SJCRH30 (cell line): ENCODE data around the gene MYO5A. TPM values are rescaled to one million over a fixed set of nuclear protein-coding genes. Genes with fewer than 3 reads are reported as not detected.
"Not testable (repeated sequence)": the region's sequence is repeated elsewhere in the genome, so short reads cannot be mapped to it uniquely, and the experiment has no call there.

Source experiments
- DNase-seq, 2 experiments: peaks; one replicate each; pipeline ENCODE4 v3.0.0-alpha.2; 2015 to 2020
- H3K27ac ChIP-seq: fragments of 250-450 bp; sonication (Bioruptor Pico); 2 replicates; pipeline ENCODE4 v1.5.1; 2020; ENCODE audit warnings: mild to moderate bottlenecking, moderate library complexity
- H3K27me3 ChIP-seq: fragments of 250-450 bp; sonication (Bioruptor Pico); 2 replicates; pipeline ENCODE4 v1.5.1; 2020; ENCODE audit warnings: mild to moderate bottlenecking, moderate library complexity
- H3K36me3 ChIP-seq: fragments of 250-450 bp; sonication (Bioruptor Pico); 2 replicates; pipeline ENCODE4 v1.5.1; 2020; ENCODE audit warnings: mild to moderate bottlenecking, moderate library complexity
- H3K4me1 ChIP-seq: fragments of 250-450 bp; sonication (Bioruptor Pico); 2 replicates; pipeline ENCODE4 v1.5.1; 2020; ENCODE audit warnings: mild to moderate bottlenecking, moderate library complexity
- H3K4me3 ChIP-seq: fragments of 250-450 bp; sonication (Bioruptor Pico); 2 replicates; pipeline ENCODE4 v1.5.1; 2020; ENCODE audit warnings: mild to moderate bottlenecking, moderate library complexity
- H3K9me3 ChIP-seq: fragments of 250-450 bp; sonication (Bioruptor Pico); replicated peaks from 2 replicates; pipeline ENCODE4 v1.5.1; 2020; ENCODE audit warnings: mild to moderate bottlenecking, moderate library complexity
- total RNA-seq: library from RNA; depleted of rRNA; stranded (reverse); fragments of >200 nt; shearing (Covaris generic); gene quantifications from 2 replicates; pipeline ENCODE4 v1.2.3, GENCODE V29; 2014

MYO5A gene
- total RNA-seq, 1 experiment from 2014 or later, result 15.2 TPM

DNA sequence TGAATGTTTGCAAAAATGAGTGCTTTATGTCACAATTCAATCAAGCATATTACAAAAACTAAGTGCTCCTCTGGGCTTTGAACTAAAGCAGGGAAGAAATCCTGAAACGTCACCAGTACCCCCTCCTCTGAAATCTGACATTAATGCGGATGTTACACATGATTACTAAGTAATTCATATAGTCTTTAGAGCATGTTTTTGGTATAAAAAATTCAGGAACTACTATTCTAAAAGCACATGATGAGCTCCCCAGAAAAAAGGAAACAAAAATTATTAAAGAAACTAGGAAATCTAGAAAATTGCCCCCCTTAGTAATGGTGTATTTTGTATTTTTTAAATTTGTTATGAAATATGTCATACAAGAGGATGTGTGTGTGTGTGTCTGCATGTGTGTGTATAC lies 87.7 kb downstream of the MYO5A start:
- no peak overlapping the region for H3K27ac ChIP-seq
- no peaks in the 10 kb centered on the region for H3K36me3 ChIP-seq
- DNase-seq, result no peak
- H3K9me3 ChIP-seq, result no peaks in the 10 kb centered on the region
- no peaks in the 10 kb centered on the region for H3K4me1 ChIP-seq
- H3K27me3 ChIP-seq, result no peaks in the 10 kb centered on the region
- H3K4me3 ChIP-seq, result no peak overlapping the region

- DNase-seq, result peak in 1 of 2 experiments; percentile 7
- no peak overlapping the region for H3K27ac ChIP-seq
- H3K4me3 ChIP-seq, result no peak overlapping the region
- no peaks in the 10 kb centered on the region for H3K27me3 ChIP-seq
- H3K9me3 ChIP-seq, result no peaks in the 10 kb centered on the region
- H3K36me3 ChIP-seq, result no peaks in the 10 kb centered on the region
- H3K4me1 ChIP-seq, result no peaks in the 10 kb centered on the region
Measured at GRCh38 chr15:52440414-52440813, 88.3 kb downstream of the MYO5A start.

DNA sequence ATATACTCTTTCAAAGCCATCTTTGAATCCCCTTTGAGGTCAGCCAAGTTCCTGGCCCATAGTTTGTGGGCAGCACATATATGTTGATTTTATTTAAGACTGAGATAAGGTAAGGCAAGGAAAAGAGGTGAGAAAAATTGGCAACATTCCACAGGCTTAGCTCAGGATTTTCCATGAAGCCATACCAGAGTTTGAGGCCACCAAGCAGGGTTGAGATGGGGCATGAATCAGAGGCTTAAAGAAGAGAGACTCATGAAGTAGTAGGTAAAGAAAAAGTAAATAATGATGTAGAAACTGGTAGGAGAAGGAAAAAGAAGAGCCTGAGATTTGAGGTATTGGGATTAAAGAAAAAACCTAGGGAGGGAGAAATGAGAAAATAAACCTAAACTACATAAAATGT lies 89.2 kb downstream of the MYO5A start:
- Histone ChIP-seq H3K9me3 (no peaks in the 10 kb centered on the region), H3K36me3 (no peaks in the 10 kb centered on the region), H3K27ac (no peak overlapping the region), H3K4me3 (no peak overlapping the region), H3K27me3 (no peaks in the 10 kb centered on the region), H3K4me1 (no peaks in the 10 kb centered on the region)
- peak in 1 of 2 experiments; percentile 4 for DNase-seq

DNA sequence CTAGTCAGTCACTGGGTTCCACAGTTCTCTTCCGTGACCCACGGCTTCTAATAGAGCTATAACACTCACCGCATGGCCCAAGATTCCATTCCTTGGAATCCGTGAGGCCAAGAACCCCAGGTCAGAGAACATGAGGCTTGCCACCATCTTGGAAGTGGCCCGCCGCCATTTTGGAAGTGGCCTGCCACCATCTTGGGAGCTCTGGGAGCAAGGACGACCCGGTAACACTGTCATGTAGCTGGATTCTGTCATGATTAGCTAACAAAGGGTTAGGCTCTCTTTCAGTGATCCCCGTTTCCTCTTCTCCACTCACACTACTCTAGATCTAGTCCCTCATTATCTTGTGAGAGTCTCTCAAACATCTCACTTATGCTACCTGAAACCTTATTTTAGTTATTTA lies 89.6 kb downstream of the MYO5A start:
- not testable (repeated sequence) for H3K27ac ChIP-seq, DNase-seq, H3K9me3 ChIP-seq, H3K36me3 ChIP-seq, H3K4me1 ChIP-seq, H3K4me3 ChIP-seq, H3K27me3 ChIP-seq

GRCh38 chr15:52438047-52438446 lies 90.6 kb downstream of the MYO5A start:
- DNase-seq, result no peak
- Histone ChIP-seq H3K36me3 (no peaks in the 10 kb centered on the region), H3K9me3 (no peaks in the 10 kb centered on the region), H3K27me3 (no peaks in the 10 kb centered on the region), H3K4me3 (no peak overlapping the region), H3K4me1 (no peaks in the 10 kb centered on the region), H3K27ac (no peak overlapping the region)

- Histone ChIP-seq H3K4me1 (no peaks in the 10 kb centered on the region), H3K27ac (no peak overlapping the region), H3K36me3 (no peaks in the 10 kb centered on the region), H3K27me3 (no peaks in the 10 kb centered on the region), H3K4me3 (no peak overlapping the region), H3K9me3 (no peaks in the 10 kb centered on the region)
- no peak for DNase-seq
Measured at GRCh38 chr15:52437646-52438045, 91.0 kb downstream of the MYO5A start.

DNA sequence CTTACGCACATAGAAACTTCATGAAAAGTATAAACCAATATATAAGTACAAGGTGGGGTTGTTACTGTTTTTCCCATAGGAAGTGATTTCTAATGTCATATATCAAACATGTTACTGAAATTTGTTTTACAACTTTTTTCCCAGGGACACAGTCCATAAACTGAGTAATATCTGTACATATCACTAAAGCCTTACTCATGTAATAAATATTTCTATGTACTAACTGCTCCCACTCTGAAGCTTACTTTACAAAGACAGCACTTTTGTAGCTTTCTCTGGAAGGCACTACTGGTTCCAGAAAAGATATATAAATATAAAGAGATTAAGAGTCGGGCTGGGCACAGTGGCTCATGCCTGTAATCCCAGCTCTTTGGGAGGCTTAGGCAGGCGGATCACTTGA lies 91.7 kb downstream of the MYO5A start:
- Histone ChIP-seq H3K27ac (no peak overlapping the region), H3K27me3 (no peaks in the 10 kb centered on the region), H3K4me1 (no peaks in the 10 kb centered on the region), H3K36me3 (no peaks in the 10 kb centered on the region), H3K4me3 (no peak overlapping the region), H3K9me3 (no peaks in the 10 kb centered on the region)
- no peak for DNase-seq

DNA sequence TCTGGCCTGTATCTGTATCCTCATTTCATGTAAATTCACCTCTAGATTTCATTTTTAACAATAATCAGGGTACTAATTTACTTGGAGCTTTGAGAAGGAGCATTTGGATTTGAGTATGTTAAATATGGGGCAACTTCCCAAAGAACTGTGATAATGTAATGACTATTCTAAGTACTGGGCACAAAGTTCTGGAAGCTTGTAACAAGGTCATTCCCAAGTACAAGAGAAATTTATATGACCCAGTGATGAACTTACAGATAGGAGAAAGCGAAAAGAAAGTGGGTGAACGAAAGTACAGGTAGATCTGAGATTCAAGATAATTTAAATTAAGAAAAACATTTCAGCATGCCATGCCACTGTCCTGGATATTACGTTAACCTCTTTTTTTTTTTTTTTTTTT lies 93.8 kb downstream of the MYO5A start:
- Histone ChIP-seq H3K27ac (no peak overlapping the region), H3K9me3 (no peaks in the 10 kb centered on the region), H3K4me1 (no peaks in the 10 kb centered on the region), H3K27me3 (no peaks in the 10 kb centered on the region), H3K36me3 (no peaks in the 10 kb centered on the region), H3K4me3 (no peak overlapping the region)
- no peak for DNase-seq

- H3K4me3 ChIP-seq, result peak overlapping the region; percentile 42
- peak in 1 of 2 experiments; percentile 51 for DNase-seq
- H3K36me3 ChIP-seq, result no peaks in the 10 kb centered on the region
- H3K9me3 ChIP-seq, result no peaks in the 10 kb centered on the region
- no peaks in the 10 kb centered on the region for H3K27me3 ChIP-seq
- peak overlapping the region; percentile 88 for H3K27ac ChIP-seq
- peaks cover 45% of the 10 kb centered on the region for H3K4me1 ChIP-seq
Measured at GRCh38 chr15:52428297-52428696, 100.4 kb downstream of the MYO5A start.

DNA sequence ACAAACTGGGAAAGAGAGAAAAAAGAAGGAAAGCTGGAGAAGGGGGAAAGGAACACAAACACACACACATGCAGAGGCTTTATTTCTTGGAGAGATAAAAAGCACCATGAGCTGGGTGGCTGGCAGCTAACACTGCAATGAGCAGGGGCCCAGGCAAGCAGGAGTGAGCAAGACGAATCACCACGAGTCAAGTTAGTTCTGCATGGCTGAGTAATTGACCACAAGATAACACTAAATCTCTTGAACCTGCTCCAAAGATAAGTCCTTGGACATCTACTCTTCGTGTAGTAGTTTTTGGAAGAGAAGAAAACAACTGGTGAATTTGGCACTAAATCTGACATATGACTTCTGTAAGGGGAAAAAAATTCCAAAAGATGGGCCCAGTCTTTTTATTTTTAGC lies 100.9 kb downstream of the MYO5A start:
- H3K27me3 ChIP-seq, result no peaks in the 10 kb centered on the region
- H3K36me3 ChIP-seq, result no peaks in the 10 kb centered on the region
- peak; percentile 86 to 91 for DNase-seq
- peak overlapping the region; percentile 88 for H3K27ac ChIP-seq
- no peaks in the 10 kb centered on the region for H3K9me3 ChIP-seq
- H3K4me3 ChIP-seq, result peak overlapping the region; percentile 42
- peaks cover 49% of the 10 kb centered on the region for H3K4me1 ChIP-seq

- DNase-seq, result peak in 1 of 2 experiments; percentile 34
- Histone ChIP-seq H3K4me1 (peaks cover 49% of the 10 kb centered on the region), H3K4me3 (no peak overlapping the region), H3K9me3 (no peaks in the 10 kb centered on the region), H3K27me3 (no peaks in the 10 kb centered on the region), H3K36me3 (no peaks in the 10 kb centered on the region), H3K27ac (no peak overlapping the region)
Measured at GRCh38 chr15:52424856-52425431, 103.7 kb downstream of the MYO5A start.

DNA sequence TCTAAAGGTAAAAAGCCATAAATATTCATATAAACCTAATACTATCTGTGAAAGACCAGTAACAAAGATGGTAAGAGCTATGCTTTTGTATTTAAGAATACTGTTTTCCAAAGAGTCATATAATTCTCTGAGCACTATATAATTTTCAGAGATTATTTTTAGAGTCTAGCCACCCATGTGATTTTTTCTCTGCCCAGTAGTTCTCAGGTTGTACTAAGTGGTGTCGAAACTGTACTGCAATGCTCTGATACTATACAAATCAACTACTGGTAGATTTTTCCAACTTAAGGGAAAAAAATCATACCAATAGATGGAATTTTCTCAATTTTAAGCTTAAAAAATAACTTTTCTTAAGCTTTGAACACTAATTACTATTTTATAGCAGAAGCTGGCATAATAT lies 104.8 kb downstream of the MYO5A start:
- H3K27me3 ChIP-seq, result no peaks in the 10 kb centered on the region
- peak overlapping the region; percentile 38; the same call in 1 of the 2 replicates for H3K27ac ChIP-seq
- H3K36me3 ChIP-seq, result no peaks in the 10 kb centered on the region
- H3K9me3 ChIP-seq, result no peaks in the 10 kb centered on the region
- no peak overlapping the region for H3K4me3 ChIP-seq
- no peak for DNase-seq
- peaks cover 49% of the 10 kb centered on the region for H3K4me1 ChIP-seq

DNA sequence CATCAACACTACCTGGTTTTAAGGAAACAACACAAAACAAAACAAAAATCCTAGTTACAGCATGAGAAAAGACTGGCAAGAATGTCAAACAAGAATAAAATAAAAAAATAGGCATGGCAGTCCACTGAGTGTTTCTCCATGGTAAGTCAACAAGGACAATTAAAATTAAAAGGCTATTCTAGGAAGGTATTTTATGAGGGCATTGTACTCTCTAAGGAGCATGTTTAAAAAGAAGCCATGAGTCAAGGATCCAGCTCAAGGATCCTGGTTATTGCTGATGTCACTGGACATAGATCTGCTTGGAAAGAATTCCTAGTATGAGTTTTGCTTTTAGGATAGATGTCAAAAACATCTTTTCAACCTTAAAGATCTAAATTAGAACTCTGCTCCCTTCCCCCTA lies 106.7 kb downstream of the MYO5A start:
- H3K27me3 ChIP-seq, result no peaks in the 10 kb centered on the region
- no peak overlapping the region for H3K4me3 ChIP-seq
- H3K27ac ChIP-seq, result no peak overlapping the region
- no peak for DNase-seq
- H3K9me3 ChIP-seq, result no peaks in the 10 kb centered on the region
- no peaks in the 10 kb centered on the region for H3K36me3 ChIP-seq
- H3K4me1 ChIP-seq, result peaks cover 36% of the 10 kb centered on the region

- Histone ChIP-seq H3K27ac (no peak overlapping the region), H3K27me3 (no peaks in the 10 kb centered on the region), H3K9me3 (no peaks in the 10 kb centered on the region), H3K36me3 (no peaks in the 10 kb centered on the region), H3K4me3 (no peak overlapping the region), H3K4me1 (peaks cover 28% of the 10 kb centered on the region)
- DNase-seq, result no peak
Measured at GRCh38 chr15:52421029-52421428, 107.7 kb downstream of the MYO5A start.

- peaks cover 13% of the 10 kb centered on the region for H3K4me1 ChIP-seq
Measured at GRCh38 chr15:52419494-52419893, 109.2 kb downstream of the MYO5A start.

DNA sequence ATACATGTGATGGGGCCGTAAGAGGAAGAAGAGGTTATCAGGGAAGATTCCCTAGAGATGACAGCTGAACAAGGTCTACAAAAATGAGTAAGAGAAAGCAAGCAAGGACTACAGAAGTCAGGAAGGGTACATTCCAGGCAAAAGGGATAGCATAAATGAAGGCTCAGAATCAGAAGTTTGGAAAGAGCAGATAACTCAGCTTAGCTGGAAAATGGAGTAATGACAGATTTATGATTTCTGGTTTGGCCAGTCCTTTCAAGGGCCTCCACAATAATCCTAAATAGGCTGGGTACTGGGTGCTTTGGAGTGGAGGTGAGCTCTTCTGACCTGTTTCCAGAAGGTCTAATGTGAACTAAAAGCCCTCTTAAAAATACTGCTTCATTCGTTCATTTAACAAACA lies 110.7 kb downstream of the MYO5A start:
- H3K27ac ChIP-seq, result no peak overlapping the region
- DNase-seq, result no peak

More at GRCh38 chr15:52419494-52419893, 109.2 kb downstream of the MYO5A start:
- Histone ChIP-seq H3K27me3 (no peaks in the 10 kb centered on the region), H3K27ac (no peak overlapping the region), H3K9me3 (no peaks in the 10 kb centered on the region), H3K36me3 (no peaks in the 10 kb centered on the region), H3K4me3 (no peak overlapping the region)
- no peak for DNase-seq

More for the DNA sequence above, 110.7 kb downstream of the MYO5A start:
- Histone ChIP-seq H3K4me1 (peaks cover 2% of the 10 kb centered on the region; the same call in 1 of the 2 replicates), H3K27me3 (no peaks in the 10 kb centered on the region), H3K9me3 (no peaks in the 10 kb centered on the region), H3K4me3 (no peak overlapping the region), H3K36me3 (no peaks in the 10 kb centered on the region)
